OCI-LY1 (cell line): ENCODE results near the gene PCDHGC3.
A peak's percentile ranks its signal among the peaks of the same experiment; 100 is the strongest.
"Not testable (repeated sequence)": the region's sequence is repeated elsewhere in the genome, so short reads cannot be mapped to it uniquely, and the experiment has no call there.

Experiments
- H2AFZ ChIP-seq: fragments of 200-600 bp; sonication (generic), shearing (Covaris generic); 2 replicates; pipeline ENCODE4 v1.6.0; 2014; ENCODE audit warnings: antibody characterized with exemption, mild to moderate bottlenecking, low read length
- H3F3A ChIP-seq: fragments of 200-600 bp; sonication (generic), shearing (Covaris generic); 2 replicates; pipeline ENCODE4 v1.6.0; 2014; ENCODE audit warnings: mild to moderate bottlenecking, antibody characterized with exemption, low read length, moderate library complexity; ENCODE audit not compliant: insufficient read depth
- H3K27ac ChIP-seq: fragments of 200-600 bp; sonication (generic); 2 replicates; pipeline ENCODE4 v1.5.1; 2014; ENCODE audit warnings: low read length, mixed run types, mild to moderate bottlenecking, low read depth; ENCODE audit not compliant: poor library complexity, severe bottlenecking
- H3K27me3 ChIP-seq: fragments of 200-600 bp; sonication (generic); 2 replicates; pipeline ENCODE4 v1.6.0; 2014; ENCODE audit warnings: antibody characterized with exemption, mild to moderate bottlenecking, low read length, moderate library complexity; ENCODE audit not compliant: insufficient read depth
- H3K36me3 ChIP-seq: fragments of 200-600 bp; sonication (generic); 2 replicates; pipeline ENCODE4 v1.6.1; 2014; ENCODE audit warnings: mild to moderate bottlenecking, antibody characterized with exemption, low read length, moderate library complexity, mixed read lengths; ENCODE audit not compliant: insufficient read depth
- H3K4me1 ChIP-seq: fragments of 200-600 bp; sonication (generic); 2 replicates; pipeline ENCODE4 v1.5.1; 2014; ENCODE audit warnings: mild to moderate bottlenecking, low read length, moderate library complexity; ENCODE audit not compliant: insufficient read depth, severe bottlenecking
- H3K4me2 ChIP-seq: fragments of 200-600 bp; sonication (generic), shearing (Covaris generic); 2 replicates; pipeline ENCODE4 v1.6.1; 2014; ENCODE audit warnings: low read length
- H3K4me3 ChIP-seq: fragments of 200-600 bp; sonication (generic); 2 replicates; pipeline ENCODE4 v1.5.1; 2014; ENCODE audit warnings: low read length, low read depth, mild to moderate bottlenecking, mixed read lengths; ENCODE audit not compliant: poor library complexity, severe bottlenecking
- H3K79me2 ChIP-seq: fragments of 200-600 bp; shearing (Covaris generic); 2 replicates; pipeline ENCODE4 v1.6.1; 2016; ENCODE audit warnings: mixed run types, low read length, mixed read lengths; ENCODE audit not compliant: insufficient read depth
- H3K9ac ChIP-seq: fragments of 200-600 bp; sonication (generic), shearing (Covaris generic); 2 replicates; pipeline ENCODE4 v1.6.1; 2014; ENCODE audit warnings: mild to moderate bottlenecking, low read length, mixed read lengths
- H3K9me2 ChIP-seq: fragments of 200-600 bp; sonication (generic), shearing (Covaris generic); 2 replicates; pipeline ENCODE4 v1.6.1; 2014; ENCODE audit warnings: low read depth, mild to moderate bottlenecking, low read length, mixed read lengths
- H3K9me3 ChIP-seq: fragments of 200-600 bp; shearing (Covaris generic); 2 replicates; pipeline ENCODE4 v1.6.1; 2014; ENCODE audit warnings: low read length, mixed read lengths
- H4K20me1 ChIP-seq: fragments of 200-600 bp; sonication (generic), shearing (Covaris generic); 2 replicates; pipeline ENCODE4 v1.6.0; 2016; ENCODE audit warnings: mild to moderate bottlenecking, low read length; ENCODE audit not compliant: insufficient read depth
- CTCF ChIP-seq: fragments of 200-600 bp; sonication (generic), shearing (Covaris generic); IDR thresholded peaks from 2 replicates; pipeline ENCODE4 v1.5.1; 2017; ENCODE audit warnings: mild to moderate bottlenecking, antibody characterized with exemption, low read length, moderate library complexity, mixed read lengths
- EZH2 ChIP-seq: fragments of 200-600 bp; sonication (generic), shearing (Covaris generic); IDR thresholded peaks from 2 replicates; pipeline ENCODE4 v1.8.0; 2017; ENCODE audit warnings: borderline replicate concordance, mixed run types, mild to moderate bottlenecking, antibody characterized with exemption, low read length, moderate library complexity, mixed read lengths

PCDHGC3 gene

GRCh38 chr5:141431286-141431685 lies 44.5 kb upstream of the PCDHGC3 start:
- H3K4me1 ChIP-seq, result peaks cover 6% of the 10 kb centered on the region
- no peak overlapping the region for H2AFZ ChIP-seq
- no peak overlapping the region for H3K27ac ChIP-seq
- peak overlapping the region; percentile 74 for H3K4me3 ChIP-seq
- no peaks in the 10 kb centered on the region for H4K20me1 ChIP-seq
- H3F3A ChIP-seq, result no peaks in the 10 kb centered on the region
- H3K9me2 ChIP-seq, result no peaks in the 10 kb centered on the region
- peaks cover 6% of the 10 kb centered on the region; the same call in 1 of the 2 replicates for H3K9me3 ChIP-seq
- H3K79me2 ChIP-seq, result no peaks in the 10 kb centered on the region
- H3K4me2 ChIP-seq, result peak overlapping the region; percentile 90
- H3K9ac ChIP-seq, result peak overlapping the region; percentile 68; the same call in 1 of the 2 replicates
- no peaks in the 10 kb centered on the region for H3K27me3 ChIP-seq
- TF ChIP-seq EZH2 (no peak), CTCF (no peak)
- H3K36me3 ChIP-seq, result no peaks in the 10 kb centered on the region

GRCh38 chr5:141432308-141432707 lies 43.5 kb upstream of the PCDHGC3 start:
- H3K27ac ChIP-seq, H4K20me1 ChIP-seq, H3K4me1 ChIP-seq, H3K9ac ChIP-seq, H3K27me3 ChIP-seq, H3K9me2 ChIP-seq, H3K4me3 ChIP-seq, H2AFZ ChIP-seq, H3K36me3 ChIP-seq, H3K9me3 ChIP-seq, H3F3A ChIP-seq, H3K4me2 ChIP-seq, H3K79me2 ChIP-seq: not testable (repeated sequence)

GRCh38 chr5:141432726-141433125 lies 43.0 kb upstream of the PCDHGC3 start:
- not testable (repeated sequence) for H3K4me2 ChIP-seq, H3K4me3 ChIP-seq

GRCh38 chr5:141434006-141434405 lies 41.8 kb upstream of the PCDHGC3 start:
- Histone ChIP-seq H3K36me3 (no peaks in the 10 kb centered on the region), H3K4me3 (no peak overlapping the region), H3K27ac (no peak overlapping the region), H3K9me2 (no peaks in the 10 kb centered on the region), H3K4me1 (peaks cover 6% of the 10 kb centered on the region), H2AFZ (no peak overlapping the region), H3K4me2 (no peak overlapping the region), H3F3A (no peaks in the 10 kb centered on the region), H3K79me2 (no peaks in the 10 kb centered on the region), H3K27me3 (no peaks in the 10 kb centered on the region), H3K9me3 (peaks cover 8% of the 10 kb centered on the region; the same call in 1 of the 2 replicates), H3K9ac (no peak overlapping the region), H4K20me1 (no peaks in the 10 kb centered on the region)
- TF ChIP-seq CTCF (no peak), EZH2 (no peak)

More at GRCh38 chr5:141432726-141433125, 43.0 kb upstream of the PCDHGC3 start:
- H3F3A ChIP-seq, H3K27me3 ChIP-seq, H2AFZ ChIP-seq, H3K79me2 ChIP-seq, H3K27ac ChIP-seq, H3K4me1 ChIP-seq, H3K36me3 ChIP-seq, H4K20me1 ChIP-seq, H3K9me3 ChIP-seq, H3K9ac ChIP-seq, H3K9me2 ChIP-seq: not testable (repeated sequence)
